MCF 10A (cell line): ENCODE data around the gene POLR1A. TPM values are rescaled to one million over a fixed set of nuclear protein-coding genes. Genes with fewer than 3 reads are reported as not detected.
A peak's percentile ranks its signal among the peaks of the same experiment; 100 is the strongest.

Experiments used
- BruUV-seq: library from RNA; stranded (reverse); fragments of 400-500 nt; replicated peaks from 2 replicates; lab custom pipeline; 2021; lab: Mats Ljungman, UMichigan
- CTCF ChIA-PET: fragments of 300-600 bp; sonication (Branson Sonifier 250); formaldehyde crosslinking; extraction: SDS; loops from one replicate; lab custom pipeline; 2021; ENCODE audit warnings: antibody characterized with exemption, inconsistent platforms; lab: Yijun Ruan, JAX
- POLR2A ChIA-PET: fragments of 300-600, 350-650 bp; sonication (Branson Sonifier 250); formaldehyde crosslinking; extraction: SDS; loops from one replicate; lab custom pipeline; 2020; ENCODE audit warnings: antibody characterized with exemption, inconsistent platforms; lab: Yijun Ruan, JAX
- DNase-seq: peaks from one replicate; pipeline ENCODE4 v3.0.0-alpha.2; 2018; ENCODE audit not compliant: unreplicated experiment
- H3K27ac Mint-ChIP-seq: one replicate; pipeline ENCODE4 v1.8.0; 2022; ENCODE audit warnings: mild to moderate bottlenecking, low read depth, mixed read lengths; ENCODE audit not compliant: unreplicated experiment
- H3K27me3 Mint-ChIP-seq: one replicate; pipeline ENCODE4 v1.8.0; 2022; ENCODE audit warnings: mixed read lengths; ENCODE audit not compliant: insufficient read depth, unreplicated experiment
- H3K36me3 Mint-ChIP-seq: one replicate; pipeline ENCODE4 v1.8.0; 2022; ENCODE audit warnings: mild to moderate bottlenecking, moderate library complexity, mixed read lengths; ENCODE audit not compliant: insufficient read depth, unreplicated experiment
- H3K4me1 Mint-ChIP-seq: one replicate; pipeline ENCODE4 v1.8.0; 2022; ENCODE audit warnings: mixed read lengths; ENCODE audit not compliant: insufficient read depth, unreplicated experiment
- H3K4me3 Mint-ChIP-seq: one replicate; pipeline ENCODE4 v1.8.0; 2022; ENCODE audit warnings: mild to moderate bottlenecking, moderate library complexity, mixed read lengths; ENCODE audit not compliant: unreplicated experiment
- H3K9me3 Mint-ChIP-seq: one replicate; pipeline ENCODE4 v1.8.0; 2022; ENCODE audit warnings: mixed read lengths; ENCODE audit not compliant: unreplicated experiment
- CTCF ChIP-seq: fragments of 200-600 bp; IDR thresholded peaks from one replicate; pipeline ENCODE4 v1.8.0; 2022; ENCODE audit warnings: antibody characterized with exemption, mild to moderate bottlenecking; ENCODE audit not compliant: unreplicated experiment
- intact Hi-C: fragments of 100-400 bp; cut with micrococcal nuclease; formaldehyde crosslinking; loops from 2 replicates; pipeline ENCODE4 v1.14.1; 2022
- total RNA-seq: library from RNA; stranded (reverse); gene quantifications from 2 replicates; pipeline ENCODE4 v1.2.3, GENCODE V29; 2022

POLR1A gene
- total RNA-seq, 1 experiment from 2014 or later = 52.7 TPM

- no peak for TF ChIP-seq CTCF
These were observed 79.5 kb downstream of the POLR1A start for GRCh38 chr2:86025976-86026743.

GRCh38 chr2:86025229-86025820 lies 80.4 kb downstream of the POLR1A start:
- no peak overlapping the region for H3K4me3 Mint-ChIP-seq
- no TSS peak for BruUV-seq
- DNase-seq = no peak
- H3K9me3 Mint-ChIP-seq = no peaks in the 10 kb centered on the region
- TF ChIP-seq CTCF = no peak
- H3K27ac Mint-ChIP-seq = no peak overlapping the region
- intact Hi-C loops = no loop called here
- peaks cover 49% of the 10 kb centered on the region for H3K36me3 Mint-ChIP-seq
- ChIA-PET POLR2A (interaction anchor here (0.6 kb wide), 1 partner anchor 45 kb away, joined by 4 read pairs; no protein-coding TSS in a partner anchor), CTCF (interaction anchor here (0.6 to 1.1 kb wide), 3 partner anchors 114 to 137 kb away, joined by 3 to 4 read pairs (median 4); no protein-coding TSS in a partner anchor)
- no peaks in the 10 kb centered on the region for H3K27me3 Mint-ChIP-seq
- no peaks in the 10 kb centered on the region for H3K4me1 Mint-ChIP-seq

More at GRCh38 chr2:86025976-86026743, 79.5 kb downstream of the POLR1A start:
- TSS peak; percentile 5 for BruUV-seq
- no peaks in the 10 kb centered on the region for H3K9me3 Mint-ChIP-seq
- no peak for DNase-seq
- H3K27me3 Mint-ChIP-seq = no peaks in the 10 kb centered on the region
- no peaks in the 10 kb centered on the region for H3K4me1 Mint-ChIP-seq
- H3K36me3 Mint-ChIP-seq = peaks cover 56% of the 10 kb centered on the region
- intact Hi-C loops = no loop called here
- H3K4me3 Mint-ChIP-seq = no peak overlapping the region
- POLR2A ChIA-PET = no interaction called here
- peak overlapping the region; percentile 50 for H3K27ac Mint-ChIP-seq
- CTCF ChIA-PET = interaction anchor here (0.7 to 1.1 kb wide), 3 partner anchors 11 to 138 kb away, joined by 3 to 4 read pairs (median 4); no protein-coding TSS in a partner anchor

GRCh38 chr2:86023366-86023712 lies 82.3 kb downstream of the POLR1A start:
- no TSS peak for BruUV-seq
- Mint-ChIP-seq H3K27ac (no peak overlapping the region), H3K4me3 (no peak overlapping the region), H3K36me3 (peaks cover 29% of the 10 kb centered on the region), H3K4me1 (peaks cover 1% of the 10 kb centered on the region), H3K27me3 (no peaks in the 10 kb centered on the region), H3K9me3 (no peaks in the 10 kb centered on the region)
- intact Hi-C loops = loop anchor here (5.0 kb wide), 1 partner anchor 136 kb away; the partner anchor contains the start of gene ST3GAL5
- POLR2A ChIA-PET = no interaction called here
- CTCF ChIA-PET = no interaction called here
- no peak for TF ChIP-seq CTCF
- no peak for DNase-seq

GRCh38 chr2:86022661-86023365 lies 82.9 kb downstream of the POLR1A start:
- peaks cover 24% of the 10 kb centered on the region for H3K36me3 Mint-ChIP-seq
- CTCF ChIA-PET = interaction anchor here (0.8 to 1.6 kb wide), 3 partner anchors 133 to 150 kb away, joined by 3 to 9 read pairs (median 7); no protein-coding TSS in a partner anchor
- intact Hi-C loops = loop anchor here (5.0 kb wide), 1 partner anchor 136 kb away; the partner anchor contains the start of gene ST3GAL5
- no TSS peak for BruUV-seq
- TF ChIP-seq CTCF = no peak
- POLR2A ChIA-PET = interaction anchor here (0.6 to 1.1 kb wide), 3 partner anchors 37 to 462 kb away, joined by 3 to 4 read pairs (median 3); partner anchors contain the start of gene GGCX
- H3K27me3 Mint-ChIP-seq = no peaks in the 10 kb centered on the region
- H3K4me1 Mint-ChIP-seq = peaks cover 6% of the 10 kb centered on the region
- H3K27ac Mint-ChIP-seq = no peak overlapping the region
- DNase-seq = no peak
- no peak overlapping the region for H3K4me3 Mint-ChIP-seq
- H3K9me3 Mint-ChIP-seq = no peaks in the 10 kb centered on the region
